HG03469 (cell line): ENCODE data around the gene SLC4A2.

Experiments used
- ATAC-seq: cut with Tn5 transposase; IDR thresholded peaks from one replicate; pipeline ENCODE4 v1.9.1; 2021; ENCODE audit warnings: mild to moderate bottlenecking, moderate library complexity, moderate number of reproducible peaks; ENCODE audit not compliant: unreplicated experiment

The SLC4A2 gene

GRCh38 chr7:151123158-151123821 is 63.9 kb downstream of the SLC4A2 start:
- no peak for ATAC-seq

DNA sequence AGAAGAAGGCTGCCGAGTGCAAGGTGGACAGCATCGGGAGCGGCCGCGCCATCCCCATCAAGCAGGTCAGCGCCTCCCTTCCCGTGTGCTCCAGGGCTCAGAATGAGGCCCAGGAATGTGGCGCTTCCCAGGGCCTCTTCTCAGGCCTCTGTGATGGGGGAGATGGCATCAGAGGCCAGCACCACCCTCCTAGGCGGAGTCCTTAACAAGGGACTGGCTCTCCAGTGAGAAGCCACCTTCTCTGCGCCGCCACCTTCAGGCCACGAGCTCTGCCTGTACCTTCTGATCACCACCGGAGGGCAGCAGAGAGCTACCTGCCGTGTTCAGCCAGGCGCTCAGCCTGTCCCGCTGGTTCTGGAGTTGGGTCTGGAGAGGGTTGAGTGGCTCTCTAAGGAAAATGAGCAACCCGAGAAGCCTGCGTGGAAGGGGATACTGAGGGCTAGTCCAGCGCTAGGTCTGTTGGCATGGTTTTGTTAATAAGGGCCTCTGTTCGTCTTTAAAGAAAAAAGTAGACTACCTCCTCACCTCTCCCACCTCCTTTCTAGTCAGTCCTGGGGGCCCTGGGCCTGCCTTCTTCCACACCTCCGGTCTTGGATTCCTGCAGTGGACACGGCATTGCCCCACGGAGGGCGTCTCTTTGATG is 64.6 kb downstream of the SLC4A2 start:
- peak; percentile 78 for ATAC-seq

- ATAC-seq = no peak
These were observed 65.1 kb downstream of the SLC4A2 start for GRCh38 chr7:151124481-151124880.

- ATAC-seq = no peak
These were observed 65.6 kb downstream of the SLC4A2 start for GRCh38 chr7:151124899-151125399.

DNA sequence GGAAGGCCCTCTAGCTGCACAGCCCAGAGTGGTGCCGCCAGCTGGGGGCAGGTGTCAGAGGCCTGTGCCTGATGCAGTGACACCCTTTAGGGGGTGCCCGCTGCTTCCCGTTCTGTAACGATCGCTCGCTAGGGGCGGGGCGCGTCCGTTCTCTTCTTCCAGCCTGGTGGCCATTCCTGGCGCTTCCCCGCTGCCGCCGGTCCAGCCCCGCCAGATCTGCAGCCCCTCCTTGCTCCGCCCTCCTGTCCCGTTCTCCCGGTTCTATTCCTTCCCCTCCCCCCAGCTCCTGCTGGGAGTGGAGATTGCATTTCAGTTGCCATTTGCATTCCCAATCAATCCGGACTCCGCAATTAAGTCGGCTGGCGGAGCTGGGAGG is 66.1 kb downstream of the SLC4A2 start:
- no peak for ATAC-seq

- no peak for ATAC-seq
These were observed 66.6 kb downstream of the SLC4A2 start for GRCh38 chr7:151125846-151126481.
